ENCODE data around the gene COMP. TPM values are rescaled to one million over a fixed set of nuclear protein-coding genes. Genes with fewer than 3 reads are reported as not detected.

The COMP gene
- total RNA-seq, 1 donor from 2014 or later = 1.7 TPM

DNA sequence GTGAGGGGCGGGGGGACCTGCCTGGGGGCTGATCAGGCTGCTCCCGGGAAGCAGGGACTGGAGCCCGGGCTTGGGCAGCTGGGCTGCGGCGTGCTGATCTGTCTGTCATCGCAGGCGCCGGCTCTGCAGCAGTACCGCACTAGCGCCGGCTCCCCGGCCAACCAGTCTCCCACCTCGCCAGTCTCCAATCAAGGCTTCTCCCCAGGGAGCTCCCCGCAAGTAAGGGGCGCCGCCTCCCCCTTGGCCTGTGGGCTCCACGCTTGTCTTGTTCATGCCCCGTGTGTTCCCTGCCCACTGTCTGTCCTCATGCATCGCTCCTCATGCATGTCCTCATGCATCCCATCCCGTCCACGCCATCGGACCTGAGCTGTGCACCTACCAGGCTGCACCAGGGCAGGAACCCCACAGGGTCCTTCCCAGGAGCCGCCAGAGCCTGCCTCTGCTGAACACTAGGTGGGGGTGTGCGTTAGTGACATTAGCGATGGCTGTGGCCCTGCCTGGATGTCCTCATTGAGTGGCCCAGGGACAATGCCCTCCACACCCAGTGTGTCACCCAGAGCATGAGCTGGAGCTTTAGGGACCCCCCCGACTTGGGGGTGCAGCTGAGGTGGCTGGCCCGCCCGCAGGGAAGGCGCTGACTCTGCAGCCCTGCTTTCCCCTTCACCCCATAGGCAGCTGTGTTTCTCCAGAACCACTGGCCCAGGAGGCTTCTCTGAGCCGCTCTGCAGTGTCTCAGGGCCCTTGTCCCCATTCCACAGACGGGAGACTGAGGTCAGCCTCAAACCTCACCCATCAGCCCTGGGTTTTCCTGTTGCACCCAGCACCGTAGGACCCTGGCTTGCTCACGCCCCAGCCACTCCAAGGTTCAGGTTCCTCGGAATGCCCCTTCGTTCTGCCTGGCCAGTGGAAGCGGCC lies 19.5 kb downstream of the COMP start:
- Mint-ChIP-seq H3K27me3 (ENCODE audit: low read depth, unreplicated experiment) (peaks cover 33% of the 10 kb centered on the region), H3K4me3 (ENCODE audit: unreplicated experiment) (no peak overlapping the region)
- TF ChIP-seq, protein P1, sequence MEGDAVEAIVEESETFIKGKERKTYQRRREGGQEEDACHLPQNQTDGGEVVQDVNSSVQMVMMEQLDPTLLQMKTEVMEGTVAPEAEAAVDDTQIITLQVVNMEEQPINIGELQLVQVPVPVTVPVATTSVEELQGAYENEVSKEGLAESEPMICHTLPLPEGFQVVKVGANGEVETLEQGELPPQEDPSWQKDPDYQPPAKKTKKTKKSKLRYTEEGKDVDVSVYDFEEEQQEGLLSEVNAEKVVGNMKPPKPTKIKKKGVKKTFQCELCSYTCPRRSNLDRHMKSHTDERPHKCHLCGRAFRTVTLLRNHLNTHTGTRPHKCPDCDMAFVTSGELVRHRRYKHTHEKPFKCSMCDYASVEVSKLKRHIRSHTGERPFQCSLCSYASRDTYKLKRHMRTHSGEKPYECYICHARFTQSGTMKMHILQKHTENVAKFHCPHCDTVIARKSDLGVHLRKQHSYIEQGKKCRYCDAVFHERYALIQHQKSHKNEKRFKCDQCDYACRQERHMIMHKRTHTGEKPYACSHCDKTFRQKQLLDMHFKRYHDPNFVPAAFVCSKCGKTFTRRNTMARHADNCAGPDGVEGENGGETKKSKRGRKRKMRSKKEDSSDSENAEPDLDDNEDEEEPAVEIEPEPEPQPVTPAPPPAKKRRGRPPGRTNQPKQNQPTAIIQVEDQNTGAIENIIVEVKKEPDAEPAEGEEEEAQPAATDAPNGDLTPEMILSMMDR (IDR thresholded peaks at IDR 0.05; ENCODE audit: insufficient read depth, low read depth, low read length) = peak; percentile 7
- TF ChIP-seq EZH2 (IDR thresholded peaks at IDR 0.05; ENCODE audit: insufficient read depth, low read length) = no peak

DNA sequence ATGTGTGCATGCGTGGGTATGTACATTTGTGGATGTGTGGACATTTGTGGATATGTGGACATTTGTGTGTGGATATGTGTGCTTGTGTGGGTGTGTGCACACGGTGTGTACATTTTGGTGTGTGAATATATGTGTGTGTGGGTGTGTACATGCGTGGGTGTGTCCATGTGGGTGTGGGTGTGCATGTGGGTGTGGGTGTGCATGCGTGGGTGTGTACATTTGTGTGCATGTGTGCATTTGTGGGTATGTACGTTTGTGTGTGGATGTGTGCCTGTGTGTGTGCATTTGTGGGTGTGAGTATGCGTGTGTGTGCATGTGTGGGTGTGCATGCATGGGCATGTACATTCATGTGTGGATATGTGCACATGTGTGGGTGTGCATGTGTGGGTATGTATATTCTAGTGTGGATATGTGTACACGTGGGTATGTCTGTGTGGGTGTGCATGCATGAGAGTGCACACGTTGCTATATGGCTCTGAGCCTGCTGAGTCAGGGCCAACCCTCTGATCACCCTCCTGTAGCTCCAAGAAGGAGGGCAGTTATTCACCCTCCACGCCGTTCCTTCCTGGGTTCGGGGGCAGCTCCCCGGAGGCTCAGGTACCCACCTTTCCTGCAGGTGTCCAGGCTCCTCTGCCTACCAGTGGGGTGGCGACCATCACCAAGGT lies 20.3 kb downstream of the COMP start:
- Histone ChIP-seq H3K79me2 (ENCODE audit: insufficient read depth, low read length) (no peaks in the 10 kb centered on the region), H4K20me1 (ENCODE audit: insufficient read depth, low read length) (peaks cover 24% of the 10 kb centered on the region), H3K4me2 (ENCODE audit: low read length) (no peak overlapping the region), H3K4me1 (ENCODE audit: insufficient read depth, low read length) (peaks cover 3% of the 10 kb centered on the region), H3K27ac (ENCODE audit: low read depth, low read length) (no peak overlapping the region), H3K9me3 (ENCODE audit: insufficient read depth, low read depth, low read length) (no peaks in the 10 kb centered on the region), H3K4me3 (ENCODE audit: insufficient read depth, low read depth, low read length) (no peak overlapping the region), H2AFZ (ENCODE audit: low read depth, low read length) (no peak overlapping the region), H3K36me3 (ENCODE audit: insufficient read depth, low read length) (no peaks in the 10 kb centered on the region), H3K27me3 (ENCODE audit: insufficient read depth, low read length) (no peaks in the 10 kb centered on the region), H3K9ac (ENCODE audit: low read length) (no peak overlapping the region)
- FAIRE-seq (no peak), DNase-seq (ENCODE audit: low read depth) (no peak)
- H3K4me1 Mint-ChIP-seq (ENCODE audit: low read depth, unreplicated experiment) = no peaks in the 10 kb centered on the region
- TF ChIP-seq, protein P1 (IDR thresholded peaks at IDR 0.05; ENCODE audit: insufficient read depth, low read depth, low read length) = no peak
- no peak for TF ChIP-seq EZH2 (IDR thresholded peaks at IDR 0.05; ENCODE audit: insufficient read depth, low read length)
- no peak overlapping the region for H3K4me3 Mint-ChIP-seq (ENCODE audit: unreplicated experiment)
- H3K9me3 Mint-ChIP-seq (ENCODE audit: unreplicated experiment) = no peaks in the 10 kb centered on the region
- peaks cover 33% of the 10 kb centered on the region for H3K27me3 Mint-ChIP-seq (ENCODE audit: low read depth, unreplicated experiment)
- no peak overlapping the region for H3K27ac Mint-ChIP-seq (ENCODE audit: unreplicated experiment)
- peaks cover 4% of the 10 kb centered on the region for H3K36me3 Mint-ChIP-seq (ENCODE audit: low read depth, unreplicated experiment)

More for the DNA sequence above, 19.5 kb downstream of the COMP start:
- Mint-ChIP-seq H3K36me3 (ENCODE audit: low read depth, unreplicated experiment) (peaks cover 4% of the 10 kb centered on the region), H3K27ac (ENCODE audit: unreplicated experiment) (no peak overlapping the region), H3K9me3 (ENCODE audit: unreplicated experiment) (no peaks in the 10 kb centered on the region), H3K4me1 (ENCODE audit: low read depth, unreplicated experiment) (no peaks in the 10 kb centered on the region)
- H3K27ac ChIP-seq (ENCODE audit: low read depth, low read length) = no peak overlapping the region
- no peak overlapping the region for H3K4me3 ChIP-seq (ENCODE audit: insufficient read depth, low read depth, low read length)
- H3K9ac ChIP-seq (ENCODE audit: low read length) = no peak overlapping the region
- FAIRE-seq (no peak), DNase-seq (ENCODE audit: low read depth) (no peak)
- H2AFZ ChIP-seq (ENCODE audit: low read depth, low read length) = no peak overlapping the region
- H3K79me2 ChIP-seq (ENCODE audit: insufficient read depth, low read length) = no peaks in the 10 kb centered on the region
- H3K9me3 ChIP-seq (ENCODE audit: insufficient read depth, low read depth, low read length) = no peaks in the 10 kb centered on the region
- no peaks in the 10 kb centered on the region for H3K36me3 ChIP-seq (ENCODE audit: insufficient read depth, low read length)
- H4K20me1 ChIP-seq (ENCODE audit: insufficient read depth, low read length) = peaks cover 31% of the 10 kb centered on the region
- peaks cover 11% of the 10 kb centered on the region for H3K4me1 ChIP-seq (ENCODE audit: insufficient read depth, low read length)
- no peak overlapping the region for H3K4me2 ChIP-seq (ENCODE audit: low read length)
- H3K27me3 ChIP-seq (ENCODE audit: insufficient read depth, low read length) = no peaks in the 10 kb centered on the region
